Astrocyte (in vitro differentiated cells and primary cell): ENCODE measurements around the gene AQP12A. TPM values are rescaled to one million over a fixed set of nuclear protein-coding genes. Genes with fewer than 3 reads are reported as not detected.
A peak's percentile ranks its signal among the peaks of the same experiment; 100 is the strongest.

Source experiments
- DNase-seq: peaks from one replicate; pipeline ENCODE4 v3.0.0-alpha.2; 2010; ENCODE audit warnings: low read depth
- FAIRE-seq: peaks from 2 replicates; lab custom pipeline; 2011; peaks lifted over from hg19 to GRCh38; lab: Jason Lieb, UNC
- H2AFZ ChIP-seq: 2 replicates; pipeline ENCODE4 v1.6.0; 2012; ENCODE audit warnings: low read depth, low read length, inconsistent platforms
- H3K27ac ChIP-seq: 2 replicates; pipeline ENCODE4 v1.5.1; 2011; ENCODE audit warnings: low read depth, low read length, inconsistent platforms
- H3K27me3 ChIP-seq: 2 replicates; pipeline ENCODE4 v1.6.0; 2011; ENCODE audit warnings: low read length, inconsistent platforms; ENCODE audit not compliant: insufficient read depth
- H3K36me3 ChIP-seq: 2 replicates; pipeline ENCODE4 v1.5.1; 2011; ENCODE audit warnings: low read length, inconsistent platforms; ENCODE audit not compliant: insufficient read depth
- H3K4me1 ChIP-seq: 2 replicates; pipeline ENCODE4 v1.5.1; 2011; ENCODE audit warnings: low read length, inconsistent platforms; ENCODE audit not compliant: insufficient read depth
- H3K4me2 ChIP-seq: 2 replicates; pipeline ENCODE4 v1.6.0; 2012; ENCODE audit warnings: low read length, inconsistent platforms
- H3K4me3 ChIP-seq: 2 replicates; pipeline ENCODE4 v1.5.1; 2011; ENCODE audit warnings: low read depth, mild to moderate bottlenecking, low read length, inconsistent platforms; ENCODE audit not compliant: insufficient read depth
- H3K79me2 ChIP-seq: 2 replicates; pipeline ENCODE4 v1.6.0; 2012; ENCODE audit warnings: mild to moderate bottlenecking, low read length, inconsistent platforms; ENCODE audit not compliant: insufficient read depth
- H3K9ac ChIP-seq: 2 replicates; pipeline ENCODE4 v1.6.0; 2012; ENCODE audit warnings: mild to moderate bottlenecking, low read length, inconsistent platforms
- H3K9me3 ChIP-seq: 2 replicates; pipeline ENCODE4 v1.5.1; 2012; ENCODE audit warnings: low read depth, mild to moderate bottlenecking, low read length, inconsistent platforms; ENCODE audit not compliant: insufficient read depth
- H4K20me1 ChIP-seq: 2 replicates; pipeline ENCODE4 v1.6.0; 2012; ENCODE audit warnings: low read length, inconsistent platforms; ENCODE audit not compliant: insufficient read depth
- H3K27ac Mint-ChIP-seq: one replicate; pipeline ENCODE4 v1.8.0; 2021; ENCODE audit warnings: mild to moderate bottlenecking, mixed read lengths; ENCODE audit not compliant: unreplicated experiment
- H3K27me3 Mint-ChIP-seq: one replicate; pipeline ENCODE4 v1.8.0; 2021; ENCODE audit warnings: low read depth, mixed read lengths; ENCODE audit not compliant: unreplicated experiment
- H3K36me3 Mint-ChIP-seq: one replicate; pipeline ENCODE4 v1.8.0; 2021; ENCODE audit warnings: low read depth, mixed read lengths; ENCODE audit not compliant: unreplicated experiment
- H3K4me1 Mint-ChIP-seq: one replicate; pipeline ENCODE4 v1.8.0; 2021; ENCODE audit warnings: low read depth, mixed read lengths; ENCODE audit not compliant: unreplicated experiment
- H3K4me3 Mint-ChIP-seq: one replicate; pipeline ENCODE4 v1.8.0; 2021; ENCODE audit warnings: mild to moderate bottlenecking, moderate library complexity, mixed read lengths; ENCODE audit not compliant: unreplicated experiment
- H3K9me3 Mint-ChIP-seq: one replicate; pipeline ENCODE4 v1.8.0; 2021; ENCODE audit warnings: mild to moderate bottlenecking, mixed read lengths; ENCODE audit not compliant: unreplicated experiment
- EZH2 ChIP-seq: IDR thresholded peaks from 2 replicates; pipeline ENCODE4 v1.6.1; 2012; ENCODE audit warnings: mild to moderate bottlenecking, low read length, inconsistent platforms; ENCODE audit not compliant: insufficient read depth
- total RNA-seq: library from RNA; stranded (reverse); gene quantifications from 2 replicates; pipeline ENCODE4 v1.2.1, GENCODE V29; 2021
- TF ChIP-seq, protein P1 (sequence below): IDR thresholded peaks from 2 replicates; pipeline ENCODE4 v1.5.1; 2011; ENCODE audit warnings: low read depth, mild to moderate bottlenecking, inconsistent platforms, low read length, moderate library complexity; ENCODE audit not compliant: insufficient read depth

Gene AQP12A
- total RNA-seq, 1 donor from 2014 or later: not detected

DNA sequence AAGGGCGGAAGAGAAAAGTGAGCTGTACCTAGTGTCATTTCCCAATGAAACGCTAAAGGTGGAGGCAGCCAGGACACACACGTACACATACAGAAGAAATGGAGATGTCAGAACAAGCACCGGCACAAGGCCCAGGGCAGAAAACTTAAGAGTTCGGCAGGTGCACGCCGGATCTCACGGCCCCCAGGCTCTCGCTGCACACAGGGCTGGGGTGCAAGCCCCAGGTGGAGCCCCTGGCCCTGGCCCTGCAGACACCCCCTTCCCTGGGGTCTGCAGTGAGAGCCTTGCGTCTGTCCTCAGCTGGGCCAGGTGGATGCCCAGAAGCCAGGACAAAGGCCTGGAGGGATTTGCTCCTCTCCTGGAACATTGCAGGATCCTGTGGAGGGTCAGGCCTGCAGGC lies 36.7 kb downstream of the AQP12A start:
- Mint-ChIP-seq H3K36me3 (no peaks in the 10 kb centered on the region), H3K27ac (no peak overlapping the region), H3K4me1 (peaks cover 1% of the 10 kb centered on the region), H3K4me3 (no peak overlapping the region), H3K27me3 (peaks cover 26% of the 10 kb centered on the region), H3K9me3 (peaks cover 3% of the 10 kb centered on the region)
- Histone ChIP-seq H3K4me2 (no peak overlapping the region), H3K9ac (no peak overlapping the region), H4K20me1 (no peaks in the 10 kb centered on the region), H3K9me3 (no peaks in the 10 kb centered on the region), H3K4me1 (no peaks in the 10 kb centered on the region), H2AFZ (no peak overlapping the region), H3K79me2 (no peaks in the 10 kb centered on the region), H3K27me3 (peaks cover 2% of the 10 kb centered on the region), H3K36me3 (no peaks in the 10 kb centered on the region), H3K4me3 (no peak overlapping the region), H3K27ac (no peak overlapping the region)
- DNase-seq (no peak), FAIRE-seq (no peak)
- TF ChIP-seq, protein P1, sequence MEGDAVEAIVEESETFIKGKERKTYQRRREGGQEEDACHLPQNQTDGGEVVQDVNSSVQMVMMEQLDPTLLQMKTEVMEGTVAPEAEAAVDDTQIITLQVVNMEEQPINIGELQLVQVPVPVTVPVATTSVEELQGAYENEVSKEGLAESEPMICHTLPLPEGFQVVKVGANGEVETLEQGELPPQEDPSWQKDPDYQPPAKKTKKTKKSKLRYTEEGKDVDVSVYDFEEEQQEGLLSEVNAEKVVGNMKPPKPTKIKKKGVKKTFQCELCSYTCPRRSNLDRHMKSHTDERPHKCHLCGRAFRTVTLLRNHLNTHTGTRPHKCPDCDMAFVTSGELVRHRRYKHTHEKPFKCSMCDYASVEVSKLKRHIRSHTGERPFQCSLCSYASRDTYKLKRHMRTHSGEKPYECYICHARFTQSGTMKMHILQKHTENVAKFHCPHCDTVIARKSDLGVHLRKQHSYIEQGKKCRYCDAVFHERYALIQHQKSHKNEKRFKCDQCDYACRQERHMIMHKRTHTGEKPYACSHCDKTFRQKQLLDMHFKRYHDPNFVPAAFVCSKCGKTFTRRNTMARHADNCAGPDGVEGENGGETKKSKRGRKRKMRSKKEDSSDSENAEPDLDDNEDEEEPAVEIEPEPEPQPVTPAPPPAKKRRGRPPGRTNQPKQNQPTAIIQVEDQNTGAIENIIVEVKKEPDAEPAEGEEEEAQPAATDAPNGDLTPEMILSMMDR: no peak
- no peak for TF ChIP-seq EZH2

DNA sequence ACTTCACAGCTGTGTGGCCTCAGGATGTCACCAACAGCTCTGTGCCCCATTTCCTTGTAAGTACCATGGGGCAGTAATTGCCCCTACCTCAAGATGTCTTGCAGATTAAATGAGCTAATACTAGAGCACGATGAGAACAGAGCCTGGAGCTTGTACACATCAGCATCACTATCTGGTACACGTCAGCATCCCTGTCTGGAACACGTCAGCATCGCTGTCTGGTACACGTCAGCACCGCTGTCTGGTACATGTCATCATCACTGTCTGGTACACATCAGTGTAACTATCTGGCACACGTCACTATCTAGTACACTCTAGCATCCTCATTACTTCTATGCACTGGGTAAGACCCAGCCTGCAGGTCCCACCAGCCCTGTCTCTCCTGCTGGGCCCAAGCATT lies 37.2 kb downstream of the AQP12A start:
- peaks cover 29% of the 10 kb centered on the region for H3K27me3 Mint-ChIP-seq
- H3K9ac ChIP-seq: no peak overlapping the region
- no peak overlapping the region for H3K4me3 Mint-ChIP-seq
- H2AFZ ChIP-seq: no peak overlapping the region
- H3K27me3 ChIP-seq: peaks cover 2% of the 10 kb centered on the region
- H3K4me1 ChIP-seq: no peaks in the 10 kb centered on the region
- no peaks in the 10 kb centered on the region for H3K36me3 Mint-ChIP-seq
- no peaks in the 10 kb centered on the region for H3K9me3 ChIP-seq
- H3K4me2 ChIP-seq: no peak overlapping the region
- no peaks in the 10 kb centered on the region for H3K79me2 ChIP-seq
- TF ChIP-seq, protein P1: no peak
- peaks cover 1% of the 10 kb centered on the region for H3K4me1 Mint-ChIP-seq
- peak overlapping the region; percentile 50 for H3K27ac Mint-ChIP-seq
- no peaks in the 10 kb centered on the region for H4K20me1 ChIP-seq
- FAIRE-seq (no peak), DNase-seq (no peak)
- H3K9me3 Mint-ChIP-seq: peaks cover 3% of the 10 kb centered on the region
- no peak overlapping the region for H3K27ac ChIP-seq
- no peaks in the 10 kb centered on the region for H3K36me3 ChIP-seq
- H3K4me3 ChIP-seq: no peak overlapping the region

DNA sequence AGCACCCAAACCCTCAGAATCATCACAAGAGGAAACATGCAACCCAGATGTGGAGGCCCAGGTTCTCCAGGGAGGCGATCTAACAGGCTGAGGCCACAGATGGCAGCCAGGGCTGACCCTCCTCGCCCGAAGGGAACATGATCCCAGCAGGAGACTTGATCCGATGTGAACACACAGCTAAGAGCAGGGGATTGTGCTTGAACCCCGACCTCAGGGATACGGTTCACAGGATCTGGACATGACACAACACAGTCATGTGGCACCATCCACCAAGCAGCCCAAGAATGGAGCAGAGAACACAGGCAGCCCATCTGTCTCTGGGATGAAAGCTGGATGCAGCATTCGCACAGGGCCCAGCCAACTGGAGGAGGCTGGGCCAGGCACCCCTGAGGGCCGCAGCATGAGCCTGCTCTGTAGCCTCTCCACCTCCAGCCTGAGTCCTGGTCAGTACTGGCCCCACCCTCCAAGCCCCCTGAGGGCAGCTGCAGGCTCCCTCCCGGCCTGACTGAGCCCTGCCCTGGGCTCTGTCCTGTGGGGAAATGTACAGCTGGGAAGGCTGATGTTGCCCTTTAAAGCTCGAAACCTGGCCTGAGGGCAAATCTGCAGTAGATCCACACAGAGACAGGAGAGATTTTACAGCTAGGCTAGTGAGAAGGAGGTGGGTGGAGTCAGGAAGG lies 39.0 kb downstream of the AQP12A start:
- FAIRE-seq (no peak), DNase-seq (no peak)
- Mint-ChIP-seq H3K27ac (no peak overlapping the region), H3K4me3 (no peak overlapping the region), H3K4me1 (peaks cover 1% of the 10 kb centered on the region), H3K27me3 (peaks cover 32% of the 10 kb centered on the region), H3K9me3 (peaks cover 3% of the 10 kb centered on the region), H3K36me3 (no peaks in the 10 kb centered on the region)
- no peaks in the 10 kb centered on the region for H4K20me1 ChIP-seq
- no peak overlapping the region for H3K4me2 ChIP-seq
- TF ChIP-seq, protein P1: no peak
- no peak for TF ChIP-seq EZH2
- no peaks in the 10 kb centered on the region for H3K9me3 ChIP-seq
- peaks cover 2% of the 10 kb centered on the region for H3K27me3 ChIP-seq
- no peak overlapping the region for H3K4me3 ChIP-seq
- no peaks in the 10 kb centered on the region for H3K36me3 ChIP-seq
- no peak overlapping the region for H2AFZ ChIP-seq
- no peak overlapping the region for H3K9ac ChIP-seq
- H3K4me1 ChIP-seq: no peaks in the 10 kb centered on the region
- no peak overlapping the region for H3K27ac ChIP-seq
- no peaks in the 10 kb centered on the region for H3K79me2 ChIP-seq
